H1 (cell line): Measurements from ENCODE around the gene PITPNB. TPM values are rescaled to one million over a fixed set of nuclear protein-coding genes. Genes with fewer than 3 reads are reported as not detected.

Source experiments
- CTCF ChIA-PET: fragments of 300-600 bp; sonication (Branson Sonifier 250); formaldehyde crosslinking; loops from one replicate; lab custom pipeline; 2021; ENCODE audit not compliant: partially characterized antibody; lab: Charles Lee
- POLR2A ChIA-PET: fragments of 300-600 bp; sonication (Branson Sonifier 250); formaldehyde crosslinking; loops from one replicate; lab custom pipeline; 2021; ENCODE audit warnings: inconsistent platforms; ENCODE audit not compliant: partially characterized antibody; lab: Charles Lee
- DNase-seq, 2 experiments: peaks; one replicate each; pipeline versions ENCODE4 v3.0.0 to v3.0.0-alpha.2; 2010 to 2022; ENCODE audit warnings: low spot score in 2 of 2, low read depth in 1 of 2, mixed read lengths in 1 of 2
- FAIRE-seq: peaks from 2 replicates; lab custom pipeline; 2011; peaks lifted over from hg19 to GRCh38; lab: Jason Lieb, UNC
- H2AFZ ChIP-seq: 2 replicates; pipeline ENCODE4 v1.8.1; 2012; ENCODE audit warnings: low read length, inconsistent platforms
- H2AK5ac ChIP-seq: 2 replicates; pipeline ENCODE4 v1.6.1; 2013; ENCODE audit warnings: low read depth, low read length
- H2BK120ac ChIP-seq: replicated peaks from 2 replicates; pipeline ENCODE3; 2013; ENCODE audit warnings: low read depth, low read length, inconsistent platforms
- H2BK12ac ChIP-seq: 2 replicates; pipeline ENCODE4 v1.6.1; 2013; ENCODE audit warnings: low read depth, low read length
- H2BK15ac ChIP-seq: 2 replicates; pipeline ENCODE4 v1.6.1; 2013; ENCODE audit warnings: low read length
- H2BK20ac ChIP-seq: 2 replicates; pipeline ENCODE4 v1.6.1; 2013; ENCODE audit warnings: low read length
- H2BK5ac ChIP-seq: 2 replicates; pipeline ENCODE4 v1.6.1; 2013; ENCODE audit warnings: low read depth, low read length
- H3K14ac ChIP-seq: 2 replicates; pipeline ENCODE4 v1.6.1; 2013; ENCODE audit warnings: inconsistent platforms; ENCODE audit not compliant: insufficient read length
- H3K18ac ChIP-seq: 2 replicates; pipeline ENCODE4 v1.6.1; 2013; ENCODE audit warnings: low read length; ENCODE audit errors: extremely low read depth
- H3K23ac ChIP-seq: 2 replicates; pipeline ENCODE4 v1.6.1; 2013; ENCODE audit warnings: inconsistent platforms; ENCODE audit not compliant: insufficient read length
- H3K23me2 ChIP-seq: 2 replicates; pipeline ENCODE4 v1.6.1; 2013; ENCODE audit warnings: low read depth, low read length
- H3K27ac ChIP-seq: 2 replicates; pipeline ENCODE4 v1.6.1; 2011; ENCODE audit warnings: low read depth, low read length, inconsistent platforms
- H3K27me3 ChIP-seq, 4 experiments: replicated peaks in 1 of 4; 1 replicate in 1 of 4; 2 replicates in 3 of 4; pipeline versions ENCODE4 v1.6.1 to v1.8.1; 2011 to 2013; ENCODE audit warnings: low read length in 3 of 4, mild to moderate bottlenecking in 3 of 4, inconsistent platforms in 2 of 4, mixed read lengths in 2 of 4, moderate library complexity in 1 of 4; ENCODE audit not compliant: control insufficient read depth in 3 of 4, insufficient read depth in 3 of 4; ENCODE audit errors: extremely low read depth in 1 of 4
- H3K36me3 ChIP-seq, 4 experiments: 2 replicates each; pipeline versions ENCODE4 v1.6.1 to v1.8.1; 2011 to 2013; ENCODE audit warnings: mild to moderate bottlenecking in 4 of 4, low read length in 3 of 4, moderate library complexity in 2 of 4, control low read depth in 1 of 4, inconsistent platforms in 1 of 4; ENCODE audit not compliant: insufficient read depth in 4 of 4, control insufficient read depth in 2 of 4
- H3K4ac ChIP-seq: replicated peaks from 2 replicates; pipeline ENCODE3; 2013; ENCODE audit warnings: low read length, low read depth, mixed read lengths, inconsistent platforms; ENCODE audit not compliant: insufficient read length
- H3K4me1 ChIP-seq, 4 experiments: replicated peaks in 1 of 4; 1 replicate in 1 of 4; 2 replicates in 3 of 4; pipeline versions ENCODE4 v1.6.1 to v1.8.1; 2011 to 2013; ENCODE audit warnings: low read length in 3 of 4, inconsistent platforms in 2 of 4, mixed read lengths in 1 of 4; ENCODE audit not compliant: insufficient read depth in 4 of 4, control insufficient read depth in 3 of 4
- H3K4me2 ChIP-seq, 2 experiments: 2 replicates each; pipeline versions ENCODE4 v1.6.1 to v1.8.1; 2011 to 2013; ENCODE audit warnings: low read depth in 2 of 2, low read length in 2 of 2, control low read depth in 1 of 2, inconsistent platforms in 1 of 2, mild to moderate bottlenecking in 1 of 2; ENCODE audit not compliant: insufficient read depth in 1 of 2
- H3K4me3 ChIP-seq, 4 experiments: fragments of 200-600, 300-600 bp in 1 of 4; sonication (generic), shearing (Covaris generic), sonication (Bioruptor Twin) in 1 of 4; 2 replicates each; pipeline versions ENCODE4 v1.5.1 to v1.8.1; 2011 to 2016; ENCODE audit warnings: low read length in 4 of 4, low read depth in 3 of 4, control low read depth in 2 of 4, inconsistent platforms in 2 of 4, mild to moderate bottlenecking in 2 of 4, mixed read lengths in 1 of 4, moderate library complexity in 1 of 4; ENCODE audit not compliant: insufficient read depth in 2 of 4; ENCODE audit errors: extremely low read depth in 1 of 4
- H3K56ac ChIP-seq: replicated peaks from 2 replicates; pipeline ENCODE3; 2013; ENCODE audit warnings: low read depth, mild to moderate bottlenecking, mixed read lengths, low read length, inconsistent platforms; ENCODE audit not compliant: insufficient read length
- H3K79me1 ChIP-seq: 2 replicates; pipeline ENCODE4 v1.6.1; 2013; ENCODE audit warnings: low read depth, low read length, control low read depth
- H3K79me2 ChIP-seq, 2 experiments: 2 replicates each; pipeline versions ENCODE4 v1.6.1 to v1.8.1; 2012 to 2013; ENCODE audit warnings: low read length in 2 of 2, mild to moderate bottlenecking in 2 of 2, inconsistent platforms in 1 of 2; ENCODE audit not compliant: insufficient read depth in 2 of 2, control insufficient read depth in 1 of 2
- H3K9ac ChIP-seq, 4 experiments: replicated peaks in 1 of 4; 1 replicate in 1 of 4; 2 replicates in 3 of 4; pipeline versions ENCODE4 v1.6.1 to v1.8.1; 2011 to 2013; ENCODE audit warnings: low read depth in 3 of 4, low read length in 3 of 4, control low read depth in 2 of 4, mild to moderate bottlenecking in 2 of 4, moderate library complexity in 2 of 4, inconsistent platforms in 1 of 4; ENCODE audit errors: extremely low read depth in 1 of 4
- H3K9me3 ChIP-seq, 2 experiments: 2 replicates each; pipeline versions ENCODE4 v1.6.1 to v1.8.1; 2012 to 2013; ENCODE audit warnings: mild to moderate bottlenecking in 2 of 2, moderate library complexity in 2 of 2, control low read depth in 1 of 2, inconsistent platforms in 1 of 2, low read depth in 1 of 2, low read length in 1 of 2, mixed read lengths in 1 of 2; ENCODE audit not compliant: insufficient read depth in 2 of 2
- H4K20me1 ChIP-seq, 2 experiments: replicated peaks in 1 of 2; 2 replicates each; pipeline versions ENCODE3 to v1.8.1; 2011 to 2013; ENCODE audit warnings: inconsistent platforms in 2 of 2, low read length in 2 of 2, mild to moderate bottlenecking in 1 of 2; ENCODE audit not compliant: insufficient read depth in 2 of 2, control insufficient read depth in 1 of 2
- H4K5ac ChIP-seq: 2 replicates; pipeline ENCODE4 v1.6.1; 2013; ENCODE audit warnings: low read length, low read depth, mixed read lengths, inconsistent platforms; ENCODE audit not compliant: insufficient read length
- H4K8ac ChIP-seq: 2 replicates; pipeline ENCODE4 v1.8.0; 2013; ENCODE audit warnings: mild to moderate bottlenecking, moderate library complexity, low read length, inconsistent platforms; ENCODE audit not compliant: insufficient read depth; ENCODE audit errors: extremely low read depth
- H4K91ac ChIP-seq: replicated peaks from 2 replicates; pipeline ENCODE3; 2013; ENCODE audit warnings: low read length, mixed read lengths, inconsistent platforms; ENCODE audit not compliant: insufficient read length
- BACH1 ChIP-seq: IDR thresholded peaks from 2 replicates; pipeline ENCODE4 v1.6.1; 2012; ENCODE audit warnings: low read length, improper control_type of control experiment
- BRCA1 ChIP-seq: IDR thresholded peaks from 2 replicates; pipeline ENCODE4 v1.6.1; 2012; ENCODE audit warnings: low read depth, low read length, improper control_type of control experiment
- CEBPB ChIP-seq: IDR thresholded peaks from 2 replicates; pipeline ENCODE4 v1.6.1; 2012; ENCODE audit warnings: low read depth, low read length
- CREB1 ChIP-seq: IDR thresholded peaks from 2 replicates; pipeline ENCODE4 v1.6.1; 2012; ENCODE audit warnings: inconsistent platforms
- FOSL1 ChIP-seq: IDR thresholded peaks from 2 replicates; pipeline ENCODE4 v1.6.1; 2011; ENCODE audit warnings: mild to moderate bottlenecking, low read depth, low read length, moderate library complexity; ENCODE audit not compliant: insufficient read depth
- GABPA ChIP-seq: IDR thresholded peaks from 2 replicates; pipeline ENCODE4 v1.6.1; 2011; ENCODE audit warnings: mild to moderate bottlenecking, low read length, moderate library complexity, borderline replicate concordance; ENCODE audit not compliant: insufficient read depth
- HDAC2 ChIP-seq, 2 experiments: fragments of 300-600 bp in 1 of 2; sonication (generic) in 1 of 2; IDR thresholded peaks; 2 replicates each; pipeline ENCODE4 v1.6.1; 2011 to 2012; ENCODE audit warnings: low read depth in 2 of 2, low read length in 2 of 2, mild to moderate bottlenecking in 2 of 2, moderate library complexity in 2 of 2, borderline replicate concordance in 1 of 2, inconsistent platforms in 1 of 2
- HDAC6 ChIP-seq: IDR thresholded peaks from one replicate; pipeline ENCODE4 v1.7.1; 2012; ENCODE audit warnings: low read depth, mild to moderate bottlenecking, inconsistent platforms, low read length, moderate library complexity
- RBBP5 ChIP-seq: IDR thresholded peaks from 2 replicates; pipeline ENCODE4 v1.7.1; 2012; ENCODE audit warnings: low read depth, mild to moderate bottlenecking, inconsistent platforms, low read length, moderate library complexity, borderline replicate concordance
- SIRT6 ChIP-seq: IDR thresholded peaks from one replicate; pipeline ENCODE4 v1.7.1; 2012; ENCODE audit warnings: low read length, inconsistent platforms
- SP1 ChIP-seq: IDR thresholded peaks from 2 replicates; pipeline ENCODE4 v1.6.1; 2011; ENCODE audit warnings: low read depth, low read length
- SP2 ChIP-seq: IDR thresholded peaks from 2 replicates; pipeline ENCODE4 v1.6.1; 2012; ENCODE audit warnings: mild to moderate bottlenecking, low read length, inconsistent platforms
- SP4 ChIP-seq: IDR thresholded peaks from 2 replicates; pipeline ENCODE4 v1.6.1; 2012; ENCODE audit warnings: low read length, inconsistent platforms
- SUZ12 ChIP-seq: fragments of 200-600 bp; sonication (generic); IDR thresholded peaks from 2 replicates; pipeline ENCODE4 v1.6.1; 2012; ENCODE audit warnings: mild to moderate bottlenecking, inconsistent platforms, low read length, moderate library complexity, mixed read lengths
- TAF7 ChIP-seq: optimal IDR thresholded peaks from 2 replicates; pipeline ENCODE3; 2011; ENCODE audit warnings: low read depth, mild to moderate bottlenecking, inconsistent platforms, low read length, moderate library complexity, borderline replicate concordance
- TBP ChIP-seq: IDR thresholded peaks from 2 replicates; pipeline ENCODE4 v1.6.1; 2011; ENCODE audit warnings: low read depth, low read length, improper control_type of control experiment
- WGBS, 2 experiments: shearing (Covaris generic) in 1 of 2; methylation state at CpG; one replicate each; pipeline versions ENCODE4 v1.1.6 to v1.1.7; 2013 to 2015; ENCODE audit warnings: low lambda C conversion rate in 2 of 2, mixed read lengths in 2 of 2, inconsistent platforms in 1 of 2, low coverage in 1 of 2, missing lambda C conversion rate in 1 of 2; ENCODE audit not compliant: insufficient replicate concordance in 2 of 2, insufficient coverage in 1 of 2, insufficient read length in 1 of 2; ENCODE audit errors: extremely low coverage in 1 of 2, missing lambda C conversion rate in 1 of 2; 5-methylcytosine and 5-hydroxymethylcytosine counted together
- polyA plus RNA-seq, 7 experiments: library from polyadenylated mRNA; depleted of rRNA in 3 of 7; stranded (reverse) in 5 of 7; unstranded in 2 of 7; fragments of >200 nt in 5 of 7; fragments of 200-250 nt in 2 of 7; gene quantifications; 1 replicate in 5 of 7; 2 replicates in 1 of 7; 4 replicates in 1 of 7; pipeline versions ENCODE4 v1.2.1 to v1.2.3, GENCODE V29; 2011 to 2013; ENCODE audit warnings: missing spikeins in 2 of 7, mixed read lengths in 2 of 7
- total RNA-seq: library from RNA; stranded (reverse); fragmentation: NEBNext Ultra II Directional; extraction: Animal tissue kit (Norgen Biotek cat#: 25700); gene quantifications from 2 replicates; pipeline ENCODE4 v1.2.1, GENCODE V29; 2021

The PITPNB gene
- total and polyA plus RNA-seq, 2 of the 8 experiments (the other 6 are each of a cell fraction or from before 2014, with no cell fraction given), result 24.6 to 89.3 TPM

DNA sequence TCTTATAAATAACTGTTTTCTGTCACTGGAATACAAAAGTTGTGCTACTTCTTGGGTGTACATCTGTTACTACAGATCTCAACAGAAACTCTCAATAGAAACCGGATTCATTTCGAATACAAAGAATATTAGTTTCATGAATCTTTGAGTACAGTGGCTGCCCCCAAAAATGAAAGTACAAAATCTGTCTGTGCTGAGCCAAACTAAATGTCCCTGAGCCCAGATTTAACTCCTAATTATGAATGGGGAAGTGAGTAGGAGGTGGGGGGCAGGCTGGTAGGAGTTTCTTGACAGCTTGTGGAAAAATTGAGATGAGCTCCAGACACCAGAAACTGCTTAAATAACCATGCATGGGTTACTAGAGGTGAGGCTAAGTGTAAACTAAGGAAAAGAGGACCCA is 41.6 kb downstream of the PITPNB start:
- 90% methylated on average over 2 of the region's 2 CpGs; no CpG with 5 or more reads in 1 of the 2 experiments for WGBS, 2 experiments
- Histone ChIP-seq H2BK5ac (no peak overlapping the region), H4K20me1 (peaks cover 9 to 14% of the 10 kb centered on the region in 2 experiments), H3K27me3 (no peaks in the 10 kb centered on the region), H3K23ac (no peak overlapping the region), H3K79me2 (peaks cover 0 to 18% of the 10 kb centered on the region in 2 experiments; a peak in 2 of 4 replicates), H4K8ac (no peak overlapping the region), H3K9ac (no peak overlapping the region), H3K4ac (no peak overlapping the region), H2AFZ (no peak overlapping the region), H2BK12ac (no peak overlapping the region), H3K4me2 (no peak overlapping the region), H3K27ac (no peak overlapping the region), H3K4me3 (no peak overlapping the region), H2AK5ac (no peak overlapping the region), H4K5ac (no peak overlapping the region), H3K79me1 (peaks cover 5% of the 10 kb centered on the region), H3K4me1 (peaks cover 0 to 8% (median 0%) of the 10 kb centered on the region in 4 experiments; a peak in 3 of 7 replicates), H3K14ac (no peak overlapping the region), H2BK120ac (no peak overlapping the region), H3K18ac (no peak overlapping the region), H4K91ac (no peak overlapping the region), H3K9me3 (no peaks in the 10 kb centered on the region), H3K56ac (no peak overlapping the region), H2BK20ac (no peak overlapping the region), H2BK15ac (no peak overlapping the region), H3K23me2 (no peaks in the 10 kb centered on the region), H3K36me3 (peaks cover 2 to 10% (median 4%) of the 10 kb centered on the region in 4 experiments; a peak in 7 of 8 replicates)
- FAIRE-seq (no peak), DNase-seq (no peak)
- ChIA-PET CTCF (interaction anchor here (0.8 to 1.9 kb wide), 4 partner anchors 9 to 114 kb away, joined by 3 to 5 read pairs (median 4); no protein-coding TSS in a partner anchor), POLR2A (no interaction called here)
- TF ChIP-seq HDAC2 (IDR thresholded peaks at IDR 0.05; ENCODE audit: borderline replicate concordance in 1 of 2, low read depth in 2 of 2, low read length in 2 of 2), result no peak
- no peak for TF ChIP-seq BACH1
- no peak for TF ChIP-seq SP4
- TF ChIP-seq BRCA1, result no peak
- no peak for TF ChIP-seq CEBPB
- no peak for TF ChIP-seq TAF7
- no peak for TF ChIP-seq CREB1
- TF ChIP-seq GABPA, result no peak
- no peak for TF ChIP-seq SP1
- no peak for TF ChIP-seq SIRT6
- TF ChIP-seq TBP, result no peak
- no peak for TF ChIP-seq RBBP5
- no peak for TF ChIP-seq HDAC6
- no peak for TF ChIP-seq SP2
- no peak for TF ChIP-seq SUZ12
- TF ChIP-seq FOSL1, result no peak
